IMR-90 (cell line): Measurements from ENCODE around the gene PDCD6IP. TPM values are rescaled to one million over a fixed set of nuclear protein-coding genes. Genes with fewer than 3 reads are reported as not detected.

Experiments used
- ATAC-seq: fragments of 200-7000 bp; cut with Tn5 transposase; 2 replicates; pipeline ENCODE4 v1.9.1; 2020; ENCODE audit warnings: low read depth, mild to moderate bottlenecking, moderate library complexity
- BruUV-seq: library from RNA; stranded (reverse); fragments of 400-500 nt; replicated peaks from 2 replicates; lab custom pipeline; 2021; lab: Mats Ljungman, UMichigan
- CTCF ChIA-PET: fragments of 300-600 bp; formaldehyde crosslinking; extraction: SDS; loops from one replicate; lab custom pipeline; 2021; ENCODE audit warnings: antibody characterized with exemption; lab: Yijun Ruan, JAX
- POLR2A ChIA-PET: fragments of 300-600 bp; sonication (Branson Sonifier 250); formaldehyde crosslinking; loops from one replicate; lab custom pipeline; 2022; ENCODE audit warnings: antibody characterized with exemption; ENCODE audit not compliant: unreplicated experiment; lab: Charles Lee
- DNase-seq: peaks from one replicate; pipeline ENCODE4 v3.0.0; 2013
- H2AFZ ChIP-seq: replicated peaks from 2 replicates; pipeline ENCODE3; 2013; ENCODE audit warnings: low read length, mild to moderate bottlenecking; ENCODE audit not compliant: poor library complexity
- H2AK5ac ChIP-seq: 2 replicates; pipeline ENCODE4 v1.6.1; 2013; ENCODE audit warnings: low read depth, low read length, inconsistent platforms
- H2AK9ac ChIP-seq: replicated peaks from 2 replicates; pipeline ENCODE3; 2013; ENCODE audit warnings: mild to moderate bottlenecking, low read depth, low read length, moderate library complexity; ENCODE audit not compliant: poor library complexity
- H2BK120ac ChIP-seq: 2 replicates; pipeline ENCODE4 v1.6.1; 2013; ENCODE audit warnings: low read depth, low read length, inconsistent platforms
- H2BK15ac ChIP-seq: 3 replicates; pipeline ENCODE4 v1.6.1; 2013; ENCODE audit warnings: low read depth, low read length, inconsistent platforms
- H2BK20ac ChIP-seq: 2 replicates; pipeline ENCODE4 v1.6.1; 2013; ENCODE audit warnings: low read depth, mild to moderate bottlenecking, inconsistent platforms, low read length, moderate library complexity
- H2BK5ac ChIP-seq: 2 replicates; pipeline ENCODE4 v1.6.1; 2013; ENCODE audit warnings: mild to moderate bottlenecking, low read depth, low read length, inconsistent platforms; ENCODE audit not compliant: poor library complexity, severe bottlenecking
- H3K14ac ChIP-seq: replicated peaks from 2 replicates; pipeline ENCODE4 v1.6.1; 2013; ENCODE audit warnings: low read depth, low read length, inconsistent platforms
- H3K18ac ChIP-seq: 2 replicates; pipeline ENCODE4 v1.6.1; 2013; ENCODE audit warnings: low read depth, low read length, control low read depth
- H3K23ac ChIP-seq: 2 replicates; pipeline ENCODE4 v1.6.1; 2013; ENCODE audit warnings: low read depth, low read length, inconsistent platforms
- H3K27ac ChIP-seq: 2 replicates; pipeline ENCODE4 v1.5.1; 2013; ENCODE audit warnings: mild to moderate bottlenecking, control low read depth, low read length; ENCODE audit not compliant: insufficient read depth
- H3K27me3 ChIP-seq: 2 replicates; pipeline ENCODE4 v1.6.1; 2013; ENCODE audit warnings: low read length; ENCODE audit not compliant: control insufficient read depth, insufficient read depth
- H3K36me3 ChIP-seq: 2 replicates; pipeline ENCODE4 v1.6.1; 2013; ENCODE audit warnings: low read length, mixed read lengths; ENCODE audit not compliant: control insufficient read depth, insufficient read depth
- H3K4ac ChIP-seq: 2 replicates; pipeline ENCODE4 v1.6.1; 2013; ENCODE audit warnings: low read depth, low read length, inconsistent platforms
- H3K4me1 ChIP-seq: 2 replicates; pipeline ENCODE4 v1.6.1; 2013; ENCODE audit warnings: low read length, mixed read lengths; ENCODE audit not compliant: control insufficient read depth, insufficient read depth
- H3K4me2 ChIP-seq: 2 replicates; pipeline ENCODE4 v1.6.1; 2013; ENCODE audit warnings: low read depth, mild to moderate bottlenecking, control low read depth, low read length, moderate library complexity
- H3K4me3 ChIP-seq: 2 replicates; pipeline ENCODE4 v1.5.1; 2013; ENCODE audit warnings: low read depth, mild to moderate bottlenecking, control low read depth, low read length, moderate library complexity; ENCODE audit not compliant: insufficient read depth
- H3K56ac ChIP-seq: 2 replicates; pipeline ENCODE4 v1.6.1; 2013; ENCODE audit warnings: low read length, inconsistent platforms; ENCODE audit not compliant: insufficient read depth; ENCODE audit errors: extremely low read depth
- H3K79me1 ChIP-seq, 2 experiments: 2 replicates each; pipeline ENCODE4 v1.6.1; 2013; ENCODE audit warnings: low read length in 2 of 2, inconsistent platforms in 1 of 2, low read depth in 1 of 2
- H3K9ac ChIP-seq: 2 replicates; pipeline ENCODE4 v1.6.1; 2013; ENCODE audit warnings: low read depth, low read length, control low read depth
- H3K9me1 ChIP-seq: 2 replicates; pipeline ENCODE4 v1.6.1; 2013; ENCODE audit warnings: low read length, inconsistent platforms; ENCODE audit not compliant: insufficient read depth
- H3K9me3 ChIP-seq: 2 replicates; pipeline ENCODE4 v1.6.1; 2013; ENCODE audit warnings: low read length; ENCODE audit not compliant: control insufficient read depth, insufficient read depth
- H4K20me1 ChIP-seq: 2 replicates; pipeline ENCODE4 v1.6.1; 2013; ENCODE audit warnings: low read length, inconsistent platforms; ENCODE audit not compliant: insufficient read depth
- H4K5ac ChIP-seq: 2 replicates; pipeline ENCODE4 v1.6.1; 2013; ENCODE audit warnings: mild to moderate bottlenecking, low read depth, low read length, control low read depth
- H4K8ac ChIP-seq, 2 experiments: 2 replicates each; pipeline ENCODE4 v1.6.1; 2013; ENCODE audit warnings: low read depth in 2 of 2, low read length in 2 of 2, control low read depth in 1 of 2, inconsistent platforms in 1 of 2
- H4K91ac ChIP-seq: 2 replicates; pipeline ENCODE4 v1.6.1; 2013; ENCODE audit warnings: low read depth, low read length, inconsistent platforms; ENCODE audit not compliant: insufficient read depth
- BHLHE40 ChIP-seq: fragments of 150-350 bp; IDR thresholded peaks from 2 replicates; pipeline ENCODE4 v1.6.1; 2016; ENCODE audit warnings: mild to moderate bottlenecking, low read depth, low read length
- CEBPB ChIP-seq: IDR thresholded peaks from 2 replicates; pipeline ENCODE4 v1.6.1; 2012; ENCODE audit warnings: low read depth, low read length, improper control_type of control experiment
- CHD1 ChIP-seq: IDR thresholded peaks from 2 replicates; pipeline ENCODE4 v1.6.1; 2012; ENCODE audit warnings: low read depth, low read length, improper control_type of control experiment
- FOS ChIP-seq: fragments of 150-350 bp; IDR thresholded peaks from 2 replicates; pipeline ENCODE4 v1.6.1; 2016; ENCODE audit warnings: low read depth, low read length
- MAFK ChIP-seq: IDR thresholded peaks from 2 replicates; pipeline ENCODE4 v1.6.1; 2012; ENCODE audit warnings: low read depth, low read length, improper control_type of control experiment
- MAZ ChIP-seq: IDR thresholded peaks from 2 replicates; pipeline ENCODE4 v1.6.1; 2012; ENCODE audit warnings: low read depth, mild to moderate bottlenecking, low read length, improper control_type of control experiment, moderate library complexity, borderline replicate concordance
- MXI1 ChIP-seq: IDR thresholded peaks from 2 replicates; pipeline ENCODE4 v1.6.1; 2012; ENCODE audit warnings: low read depth, mild to moderate bottlenecking, low read length, moderate library complexity, borderline replicate concordance
- NFE2L2 ChIP-seq: fragments of 150-350 bp; IDR thresholded peaks from 2 replicates; pipeline ENCODE4 v1.6.1; 2016; ENCODE audit warnings: low read depth, mild to moderate bottlenecking, low read length
- POLR2A ChIP-seq: IDR thresholded peaks from 2 replicates; pipeline ENCODE4 v1.6.1; 2012; ENCODE audit warnings: mild to moderate bottlenecking, low read depth, low read length
- RFX5 ChIP-seq: IDR thresholded peaks from 2 replicates; pipeline ENCODE4 v1.8.0; 2012; ENCODE audit warnings: low read depth, mild to moderate bottlenecking, low read length, moderate library complexity
- SMC3 ChIP-seq: fragments of 150-350 bp; IDR thresholded peaks from 2 replicates; pipeline ENCODE4 v1.6.1; 2016; ENCODE audit warnings: low read depth, mild to moderate bottlenecking, antibody characterized with exemption, low read length, moderate library complexity
- WGBS, 2 experiments: methylation state at CpG; one replicate each; pipeline versions ENCODE4 v1.1.5 to v1.1.7; 2013; ENCODE audit warnings: missing lambda C conversion rate in 2 of 2; ENCODE audit not compliant: insufficient read length in 1 of 2; ENCODE audit errors: extremely low coverage in 2 of 2; 5-methylcytosine and 5-hydroxymethylcytosine counted together
- dilution Hi-C: fragments of 300-500 bp; cut with HindIII; formaldehyde crosslinking; loops from one replicate; pipeline ENCODE4 v1.14.3; 2018; ENCODE audit warnings: low sequenced_read_pairs; ENCODE audit not compliant: unreplicated experiment
- in situ Hi-C: fragments of 300-500 bp; cut with MboI; formaldehyde crosslinking; loops from 3 replicates; pipeline ENCODE4 v1.14.3; 2019; ENCODE audit warnings: low sequenced_read_pairs, inconsistent platforms, mixed read lengths
- intact Hi-C: fragments of 100-400 bp; cut with micrococcal nuclease; formaldehyde crosslinking; loops from 2 replicates; pipeline ENCODE4 v1.10.0; 2022
- polyA plus RNA-seq, 3 experiments: library from polyadenylated mRNA; depleted of rRNA; stranded (reverse); fragments of >200 nt; gene quantifications; 2 replicates each; pipeline ENCODE4 v1.2.3, GENCODE V29; 2012; ENCODE audit warnings: low replicate concordance in 1 of 3
- total RNA-seq: library from RNA; depleted of rRNA; stranded (reverse); fragments of >200 nt; gene quantifications from 2 replicates; pipeline ENCODE4 v1.2.3, GENCODE V29; 2012
- TF ChIP-seq, protein P1 (sequence below): fragments of 150-350 bp; IDR thresholded peaks from 2 replicates; pipeline ENCODE4 v1.6.1; 2016; ENCODE audit warnings: low read depth, mild to moderate bottlenecking, low read length, moderate library complexity, borderline replicate concordance
- TF ChIP-seq, protein P2 (sequence below): fragments of 150-350 bp; IDR thresholded peaks from 2 replicates; pipeline ENCODE4 v1.6.1; 2017; ENCODE audit warnings: mild to moderate bottlenecking, antibody characterized with exemption, low read length, low read depth
- TF ChIP-seq, protein P3 (sequence below): conservative IDR thresholded peaks from 2 replicates; pipeline ENCODE4 v1.5.1; 2012; ENCODE audit warnings: mild to moderate bottlenecking, low read depth, low read length, improper control_type of control experiment

The PDCD6IP gene
- total and polyA plus RNA-seq, 2 of the 4 experiments (the other 2 are of a cell fraction): 68.1 to 78.3 TPM

DNA sequence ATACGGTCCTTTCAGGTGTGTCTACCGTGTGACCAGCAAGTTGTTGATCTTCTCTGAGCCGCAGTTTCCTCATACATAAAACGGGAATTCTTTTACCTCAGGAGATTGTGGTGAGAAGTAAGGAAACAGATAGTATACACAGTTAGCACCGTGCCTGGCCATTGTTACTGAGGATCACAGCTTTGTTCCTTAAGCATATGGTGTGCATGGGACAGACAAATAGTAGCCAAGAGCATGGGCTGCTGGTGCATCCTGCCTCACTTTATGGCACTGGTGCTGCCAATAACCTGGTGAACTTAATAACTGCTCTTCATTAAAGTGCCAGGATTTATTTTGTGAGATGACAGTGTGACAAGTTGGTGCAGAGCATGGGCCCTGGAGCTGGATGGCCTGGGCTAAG is 86.3 kb downstream of the PDCD6IP start:
- no peak overlapping the region for H2AFZ ChIP-seq
- H3K9ac ChIP-seq: no peak overlapping the region
- H3K56ac ChIP-seq: no peak overlapping the region
- H2AK9ac ChIP-seq: no peak overlapping the region
- H4K20me1 ChIP-seq: no peaks in the 10 kb centered on the region
- POLR2A ChIA-PET: interaction anchor here (0.7 kb wide), 1 partner anchor 804 kb away, joined by 4 read pairs; no protein-coding TSS in a partner anchor
- dilution Hi-C loops: no loop called here
- no peak overlapping the region for H3K14ac ChIP-seq
- no peak overlapping the region for H3K18ac ChIP-seq
- no peak overlapping the region for H2BK20ac ChIP-seq
- H4K5ac ChIP-seq: no peak overlapping the region
- H4K8ac ChIP-seq: no peak overlapping the region
- in situ Hi-C loops: no loop called here
- H3K9me3 ChIP-seq: no peaks in the 10 kb centered on the region
- WGBS, 2 experiments: 86% methylated on average over 1 of the region's 5 CpGs; no CpG with 5 or more reads in 1 of the 2 experiments
- CTCF ChIA-PET: interaction anchor here (1.1 kb wide), 1 partner anchor 12 kb away, joined by 3 read pairs; no protein-coding TSS in a partner anchor
- no peak overlapping the region for H3K23ac ChIP-seq
- no peak overlapping the region for H2BK15ac ChIP-seq
- no peaks in the 10 kb centered on the region for H3K79me1 ChIP-seq
- H4K91ac ChIP-seq: no peak overlapping the region
- DNase-seq (no peak), ATAC-seq (no peak)
- BruUV-seq: no TSS peak
- H3K9me1 ChIP-seq: no peaks in the 10 kb centered on the region
- H3K27me3 ChIP-seq: peaks cover 7% of the 10 kb centered on the region; the same call in 1 of the 2 replicates
- no peak overlapping the region for H2BK5ac ChIP-seq
- H2AK5ac ChIP-seq: no peak overlapping the region
- intact Hi-C loops: loop anchor here (5.0 kb wide), 2 partner anchors 98 to 378 kb away; no protein-coding TSS in a partner anchor
- no peak overlapping the region for H3K4ac ChIP-seq
- H3K36me3 ChIP-seq: no peaks in the 10 kb centered on the region
- H3K4me3 ChIP-seq: no peak overlapping the region
- no peak overlapping the region for H3K4me2 ChIP-seq
- no peak overlapping the region for H3K27ac ChIP-seq
- no peak overlapping the region for H2BK120ac ChIP-seq
- TF ChIP-seq, protein P1, sequence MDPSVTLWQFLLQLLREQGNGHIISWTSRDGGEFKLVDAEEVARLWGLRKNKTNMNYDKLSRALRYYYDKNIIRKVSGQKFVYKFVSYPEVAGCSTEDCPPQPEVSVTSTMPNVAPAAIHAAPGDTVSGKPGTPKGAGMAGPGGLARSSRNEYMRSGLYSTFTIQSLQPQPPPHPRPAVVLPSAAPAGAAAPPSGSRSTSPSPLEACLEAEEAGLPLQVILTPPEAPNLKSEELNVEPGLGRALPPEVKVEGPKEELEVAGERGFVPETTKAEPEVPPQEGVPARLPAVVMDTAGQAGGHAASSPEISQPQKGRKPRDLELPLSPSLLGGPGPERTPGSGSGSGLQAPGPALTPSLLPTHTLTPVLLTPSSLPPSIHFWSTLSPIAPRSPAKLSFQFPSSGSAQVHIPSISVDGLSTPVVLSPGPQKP: no peak
- TF ChIP-seq POLR2A (no peak), CHD1 (no peak), SMC3 (no peak), FOS (no peak), MAFK (no peak), NFE2L2 (no peak), RFX5 (no peak), BHLHE40 (no peak), CEBPB (no peak), MXI1 (no peak), MAZ (no peak)
- TF ChIP-seq, protein P2, sequence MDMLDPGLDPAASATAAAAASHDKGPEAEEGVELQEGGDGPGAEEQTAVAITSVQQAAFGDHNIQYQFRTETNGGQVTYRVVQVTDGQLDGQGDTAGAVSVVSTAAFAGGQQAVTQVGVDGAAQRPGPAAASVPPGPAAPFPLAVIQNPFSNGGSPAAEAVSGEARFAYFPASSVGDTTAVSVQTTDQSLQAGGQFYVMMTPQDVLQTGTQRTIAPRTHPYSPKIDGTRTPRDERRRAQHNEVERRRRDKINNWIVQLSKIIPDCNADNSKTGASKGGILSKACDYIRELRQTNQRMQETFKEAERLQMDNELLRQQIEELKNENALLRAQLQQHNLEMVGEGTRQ: no peak
- TF ChIP-seq, protein P3, sequence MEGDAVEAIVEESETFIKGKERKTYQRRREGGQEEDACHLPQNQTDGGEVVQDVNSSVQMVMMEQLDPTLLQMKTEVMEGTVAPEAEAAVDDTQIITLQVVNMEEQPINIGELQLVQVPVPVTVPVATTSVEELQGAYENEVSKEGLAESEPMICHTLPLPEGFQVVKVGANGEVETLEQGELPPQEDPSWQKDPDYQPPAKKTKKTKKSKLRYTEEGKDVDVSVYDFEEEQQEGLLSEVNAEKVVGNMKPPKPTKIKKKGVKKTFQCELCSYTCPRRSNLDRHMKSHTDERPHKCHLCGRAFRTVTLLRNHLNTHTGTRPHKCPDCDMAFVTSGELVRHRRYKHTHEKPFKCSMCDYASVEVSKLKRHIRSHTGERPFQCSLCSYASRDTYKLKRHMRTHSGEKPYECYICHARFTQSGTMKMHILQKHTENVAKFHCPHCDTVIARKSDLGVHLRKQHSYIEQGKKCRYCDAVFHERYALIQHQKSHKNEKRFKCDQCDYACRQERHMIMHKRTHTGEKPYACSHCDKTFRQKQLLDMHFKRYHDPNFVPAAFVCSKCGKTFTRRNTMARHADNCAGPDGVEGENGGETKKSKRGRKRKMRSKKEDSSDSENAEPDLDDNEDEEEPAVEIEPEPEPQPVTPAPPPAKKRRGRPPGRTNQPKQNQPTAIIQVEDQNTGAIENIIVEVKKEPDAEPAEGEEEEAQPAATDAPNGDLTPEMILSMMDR: no peak
- H3K4me1 ChIP-seq: peaks cover 3% of the 10 kb centered on the region; the same call in 1 of the 2 replicates
